Esophagus squamous epithelium (tissue), 4 donors: ENCODE results near the gene HEMGN.

Experiments
- POLR2A ChIP-seq, 4 donors: fragments of 450-650 bp; IDR thresholded peaks; one replicate each; pipeline ENCODE4 v1.6.1; 2017; ENCODE audit warnings: antibody characterized with exemption in 4 of 4, mild to moderate bottlenecking in 4 of 4, moderate library complexity in 3 of 4
- TF ChIP-seq, protein P1 (sequence below), 6 experiments: fragments of 450-650 bp in 4 of 6; fragments of 200-600 bp in 2 of 6; sonication (generic) in 2 of 6; IDR thresholded peaks; one replicate each; pipeline ENCODE4 v1.5.1; 2016 to 2019; ENCODE audit warnings: antibody characterized with exemption in 6 of 6, mild to moderate bottlenecking in 4 of 6, moderate library complexity in 4 of 6

DNA sequence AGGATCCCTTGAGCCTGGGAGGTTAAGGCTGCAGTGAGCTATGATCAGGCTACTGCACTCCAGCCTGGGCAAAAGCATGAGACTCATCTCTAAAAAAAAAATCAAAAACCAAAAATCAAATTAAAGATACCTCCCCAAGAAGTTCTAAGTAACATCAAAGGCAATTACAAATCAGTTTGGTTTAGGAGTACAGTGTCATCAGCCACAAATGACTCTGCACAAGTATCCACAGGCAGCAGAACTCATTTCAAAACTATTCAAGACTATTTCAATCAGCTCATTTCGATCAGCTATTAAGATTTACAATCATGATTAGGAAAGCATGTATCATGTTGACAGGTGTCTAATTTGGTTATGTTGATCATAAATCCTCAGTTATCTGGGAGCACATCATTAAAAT, 34.8 kb downstream of the HEMGN start:
- TF ChIP-seq, protein P1, sequence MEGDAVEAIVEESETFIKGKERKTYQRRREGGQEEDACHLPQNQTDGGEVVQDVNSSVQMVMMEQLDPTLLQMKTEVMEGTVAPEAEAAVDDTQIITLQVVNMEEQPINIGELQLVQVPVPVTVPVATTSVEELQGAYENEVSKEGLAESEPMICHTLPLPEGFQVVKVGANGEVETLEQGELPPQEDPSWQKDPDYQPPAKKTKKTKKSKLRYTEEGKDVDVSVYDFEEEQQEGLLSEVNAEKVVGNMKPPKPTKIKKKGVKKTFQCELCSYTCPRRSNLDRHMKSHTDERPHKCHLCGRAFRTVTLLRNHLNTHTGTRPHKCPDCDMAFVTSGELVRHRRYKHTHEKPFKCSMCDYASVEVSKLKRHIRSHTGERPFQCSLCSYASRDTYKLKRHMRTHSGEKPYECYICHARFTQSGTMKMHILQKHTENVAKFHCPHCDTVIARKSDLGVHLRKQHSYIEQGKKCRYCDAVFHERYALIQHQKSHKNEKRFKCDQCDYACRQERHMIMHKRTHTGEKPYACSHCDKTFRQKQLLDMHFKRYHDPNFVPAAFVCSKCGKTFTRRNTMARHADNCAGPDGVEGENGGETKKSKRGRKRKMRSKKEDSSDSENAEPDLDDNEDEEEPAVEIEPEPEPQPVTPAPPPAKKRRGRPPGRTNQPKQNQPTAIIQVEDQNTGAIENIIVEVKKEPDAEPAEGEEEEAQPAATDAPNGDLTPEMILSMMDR (IDR thresholded peaks at IDR 0.05), result no peak
- TF ChIP-seq POLR2A (IDR thresholded peaks at IDR 0.05), result no peak
